ENCODE results near the gene ZNF324B. TPM values are rescaled to one million over a fixed set of nuclear protein-coding genes. Genes with fewer than 3 reads are reported as not detected.
"Not testable (repeated sequence)": the region's sequence is repeated elsewhere in the genome, so short reads cannot be mapped to it uniquely, and the experiment has no call there.

Gene ZNF324B
- total RNA-seq, 1 donor from 2014 or later: 5.8 TPM

GRCh38 chr19:58482372-58482771 is 30.9 kb downstream of the ZNF324B start:
- Histone ChIP-seq H3K36me3 (ENCODE audit: control insufficient read depth, insufficient read depth, low read length) (no peaks in the 10 kb centered on the region), H3K4me3 (ENCODE audit: low read depth, low read length) (no peak overlapping the region), H3K27me3 (ENCODE audit: control insufficient read depth, insufficient read depth, low read length) (no peaks in the 10 kb centered on the region)
- no peak for TF ChIP-seq CTCF (IDR thresholded peaks at IDR 0.05; ENCODE audit: insufficient read depth, low read length, poor library complexity, severe bottlenecking)
- DNase-seq (ENCODE audit: low read depth): no peak

GRCh38 chr19:58483776-58484175 is 32.4 kb downstream of the ZNF324B start:
- H3K27me3 ChIP-seq (ENCODE audit: control insufficient read depth, insufficient read depth, low read length): no peaks in the 10 kb centered on the region
- TF ChIP-seq CTCF (IDR thresholded peaks at IDR 0.05; ENCODE audit: insufficient read depth, low read length, poor library complexity, severe bottlenecking): no peak
- DNase-seq (ENCODE audit: low read depth): no peak
- no peak overlapping the region for H3K4me3 ChIP-seq (ENCODE audit: low read depth, low read length)
- no peaks in the 10 kb centered on the region for H3K36me3 ChIP-seq (ENCODE audit: control insufficient read depth, insufficient read depth, low read length)

DNA sequence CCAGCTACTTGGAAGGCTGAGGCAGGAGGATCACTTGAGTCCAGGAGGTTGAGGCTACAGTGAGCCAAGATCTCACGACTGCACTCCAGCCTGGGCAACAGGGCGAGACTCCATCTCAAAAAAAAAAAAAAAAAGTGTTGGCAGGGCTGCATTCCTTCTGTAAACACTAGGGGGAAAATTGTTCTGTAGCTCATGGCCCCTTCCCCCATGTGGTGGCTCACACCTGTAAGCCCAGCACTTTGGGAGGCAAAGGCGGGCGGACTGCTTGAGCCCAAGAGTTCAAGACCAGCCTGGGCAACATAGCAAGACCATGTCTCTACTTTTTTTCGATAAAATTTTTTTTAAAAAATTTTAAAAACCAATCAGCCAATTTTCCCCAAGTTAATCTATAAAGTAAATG is 32.9 kb downstream of the ZNF324B start:
- DNase-seq (ENCODE audit: low read depth); H3K36me3 ChIP-seq (ENCODE audit: control insufficient read depth, insufficient read depth, low read length); H3K27me3 ChIP-seq (ENCODE audit: control insufficient read depth, insufficient read depth, low read length); H3K4me3 ChIP-seq (ENCODE audit: low read depth, low read length): not testable (repeated sequence)

GRCh38 chr19:58491393-58491792 is 40.0 kb downstream of the ZNF324B start:
- Histone ChIP-seq H3K27me3 (ENCODE audit: control insufficient read depth, insufficient read depth, low read length) (no peaks in the 10 kb centered on the region), H3K36me3 (ENCODE audit: control insufficient read depth, insufficient read depth, low read length) (no peaks in the 10 kb centered on the region), H3K4me3 (ENCODE audit: low read depth, low read length) (no peak overlapping the region)
- no peak for DNase-seq (ENCODE audit: low read depth)
- TF ChIP-seq CTCF (IDR thresholded peaks at IDR 0.05; ENCODE audit: insufficient read depth, low read length, poor library complexity, severe bottlenecking): no peak

GRCh38 chr19:58492265-58492664 is 40.8 kb downstream of the ZNF324B start:
- DNase-seq (ENCODE audit: low read depth): no peak
- Histone ChIP-seq H3K36me3 (ENCODE audit: control insufficient read depth, insufficient read depth, low read length) (no peaks in the 10 kb centered on the region), H3K4me3 (ENCODE audit: low read depth, low read length) (no peak overlapping the region), H3K27me3 (ENCODE audit: control insufficient read depth, insufficient read depth, low read length) (no peaks in the 10 kb centered on the region)
- no peak for TF ChIP-seq CTCF (IDR thresholded peaks at IDR 0.05; ENCODE audit: insufficient read depth, low read length, poor library complexity, severe bottlenecking)

GRCh38 chr19:58497634-58498170 is 46.3 kb downstream of the ZNF324B start:
- Histone ChIP-seq H3K36me3 (ENCODE audit: control insufficient read depth, insufficient read depth, low read length) (no peaks in the 10 kb centered on the region), H3K4me3 (ENCODE audit: low read depth, low read length) (no peak overlapping the region), H3K27me3 (ENCODE audit: control insufficient read depth, insufficient read depth, low read length) (no peaks in the 10 kb centered on the region)
- no peak for DNase-seq (ENCODE audit: low read depth)
- no peak for TF ChIP-seq CTCF (IDR thresholded peaks at IDR 0.05; ENCODE audit: insufficient read depth, low read length, poor library complexity, severe bottlenecking)

All from kidney epithelial cell (primary cell).